Mucosa of stomach (tissue), 1 donor: ENCODE data around the gene IFNG.
"Not testable (repeated sequence)": the region's sequence is repeated elsewhere in the genome, so short reads cannot be mapped to it uniquely, and the experiment has no call there.

Experiments
- H3K27me3 ChIP-seq: one replicate; pipeline ENCODE4 v1.7.0; 2013; ENCODE audit warnings: mild to moderate bottlenecking, low read length; ENCODE audit not compliant: control insufficient read depth, insufficient read depth
- H3K36me3 ChIP-seq: one replicate; pipeline ENCODE4 v1.7.0; 2013; ENCODE audit warnings: low read length; ENCODE audit not compliant: control insufficient read depth, insufficient read depth
- H3K4me1 ChIP-seq: one replicate; pipeline ENCODE4 v1.7.0; 2013; ENCODE audit warnings: mild to moderate bottlenecking, low read length; ENCODE audit not compliant: control insufficient read depth, insufficient read depth
- H3K4me3 ChIP-seq: one replicate; pipeline ENCODE4 v1.7.0; 2013; ENCODE audit warnings: low read length
- H3K9ac ChIP-seq: one replicate; pipeline ENCODE4 v1.7.0; 2013; ENCODE audit warnings: mild to moderate bottlenecking, low read length, moderate library complexity
- H3K9me3 ChIP-seq: one replicate; pipeline ENCODE4 v1.7.0; 2013; ENCODE audit warnings: mild to moderate bottlenecking, low read length, moderate library complexity; ENCODE audit not compliant: control insufficient read depth
- donor health status: Pancreatic carcinoma.

IFNG gene

DNA sequence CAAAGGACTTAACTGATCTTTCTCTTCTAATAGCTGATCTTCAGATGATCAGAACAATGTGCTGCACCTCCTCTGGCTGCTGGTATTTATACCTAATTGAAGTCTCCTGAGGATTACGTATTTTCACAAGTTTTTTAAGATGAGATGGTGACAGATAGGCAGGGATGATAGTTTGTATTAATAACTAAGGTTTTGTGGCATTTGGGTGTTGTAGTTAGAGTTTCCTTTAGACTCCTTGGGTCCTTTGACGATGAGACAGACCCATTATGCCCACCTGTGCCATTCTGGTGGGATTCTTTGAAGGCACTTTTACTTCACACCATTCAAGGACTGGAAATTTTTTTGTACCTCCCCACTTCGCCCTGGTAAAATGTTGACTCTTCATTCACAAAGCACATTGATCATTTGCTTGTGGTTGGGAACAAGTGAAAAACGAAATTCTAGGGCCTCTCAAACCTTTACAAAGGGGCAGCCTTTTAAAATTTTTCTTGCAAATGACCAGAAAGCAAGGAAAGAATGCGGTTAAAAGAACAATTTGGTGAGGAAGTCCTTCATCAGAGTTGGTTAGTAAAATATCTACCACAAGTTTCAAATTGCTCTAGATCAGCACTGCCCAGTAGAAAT, at the start of gene IFNG:
Gene IFNG (minus strand): TSS at position 60 of the 624 bp plus-strand sequence. CDS start 125 bp downstream, outside the sequence.
- no peak within 1 kb of the TSS for H3K9ac ChIP-seq
- H3K9me3 ChIP-seq, result no peaks in the 10 kb centered on the region
- no peaks in the 10 kb centered on the region for H3K36me3 ChIP-seq
- H3K4me3 ChIP-seq, result no peak within 1 kb of the TSS
- no peaks in the 10 kb centered on the region for H3K4me1 ChIP-seq
- no peaks in the 10 kb centered on the region for H3K27me3 ChIP-seq

DNA sequence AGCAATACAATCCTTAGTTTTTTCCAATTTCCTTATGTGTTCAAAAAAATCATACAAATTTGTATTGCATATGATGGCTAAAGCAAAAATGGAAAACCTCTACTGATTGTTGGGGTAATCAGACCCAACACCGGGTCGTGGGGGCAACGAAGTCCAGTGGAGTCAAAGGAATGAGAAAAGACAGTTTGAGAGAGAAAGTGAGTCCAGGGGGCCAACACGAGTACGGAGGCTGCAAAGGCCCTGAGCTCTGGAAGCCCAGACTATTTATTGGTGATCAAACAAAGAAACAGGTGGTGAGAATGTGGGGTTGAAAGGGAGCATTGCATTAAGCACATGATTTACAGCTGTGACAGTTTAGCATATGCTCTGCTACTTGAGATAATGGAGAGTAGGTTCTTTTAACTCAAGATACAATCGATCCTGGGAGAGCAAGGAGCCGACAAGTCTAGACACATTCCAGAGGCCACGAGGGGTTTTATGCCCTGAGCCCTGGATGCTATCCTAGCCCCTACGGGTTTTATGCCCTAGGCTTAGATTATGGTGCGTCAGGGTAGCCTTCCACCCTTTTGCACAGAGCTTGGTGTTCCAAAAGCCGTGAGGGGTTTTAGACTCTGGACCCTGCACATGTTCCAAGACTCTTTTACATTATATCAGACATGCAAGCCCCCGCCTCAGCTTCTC, 49.6 kb upstream of the IFNG start:
- H3K4me3 ChIP-seq, H3K4me1 ChIP-seq, H3K27me3 ChIP-seq, H3K9me3 ChIP-seq, H3K9ac ChIP-seq, H3K36me3 ChIP-seq: not testable (repeated sequence)

DNA sequence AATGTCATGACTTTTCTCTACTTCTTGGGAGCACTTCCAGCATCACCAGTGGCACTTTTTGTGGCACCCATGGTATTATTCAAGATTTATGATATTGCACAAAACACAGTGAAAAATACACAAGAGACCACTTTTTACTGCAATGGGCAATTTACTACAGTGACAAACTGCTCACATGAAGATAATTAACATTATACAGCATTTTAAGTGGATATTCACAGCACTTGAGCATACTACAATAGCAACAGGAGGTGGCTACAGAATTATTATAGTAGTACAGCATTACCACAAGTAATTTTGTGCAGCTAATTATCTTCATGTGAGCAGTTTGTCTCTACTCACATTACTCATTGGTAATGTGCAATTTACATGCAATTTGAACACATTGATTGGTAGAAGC, 47.7 kb upstream of the IFNG start:
- H3K4me1 ChIP-seq, result no peaks in the 10 kb centered on the region
- no peaks in the 10 kb centered on the region for H3K36me3 ChIP-seq
- H3K4me3 ChIP-seq, result no peak overlapping the region
- no peak overlapping the region for H3K9ac ChIP-seq
- no peaks in the 10 kb centered on the region for H3K9me3 ChIP-seq
- peaks cover 5% of the 10 kb centered on the region for H3K27me3 ChIP-seq

DNA sequence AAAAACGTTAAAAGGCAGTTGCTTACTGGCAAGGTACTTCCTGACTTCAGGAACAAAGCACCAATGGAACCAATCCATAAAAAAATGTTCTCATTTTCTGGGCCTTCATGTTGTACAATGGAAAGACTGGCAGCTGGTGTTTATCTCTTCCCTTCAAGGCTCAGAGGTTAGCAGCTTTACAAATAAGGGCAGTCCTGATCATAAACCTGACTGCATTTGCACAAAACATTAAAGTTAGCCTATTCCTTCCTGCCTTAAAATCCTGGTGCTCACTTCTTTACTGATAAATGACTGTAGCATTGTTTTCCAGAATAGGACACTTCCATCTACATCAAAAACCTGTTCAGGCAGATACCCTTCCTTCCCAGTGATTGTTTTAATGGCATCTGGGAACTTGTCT, 46.9 kb upstream of the IFNG start:
- Histone ChIP-seq H3K4me1 (no peaks in the 10 kb centered on the region), H3K9ac (no peak overlapping the region), H3K36me3 (no peaks in the 10 kb centered on the region), H3K4me3 (no peak overlapping the region), H3K27me3 (peaks cover 5% of the 10 kb centered on the region), H3K9me3 (no peaks in the 10 kb centered on the region)

DNA sequence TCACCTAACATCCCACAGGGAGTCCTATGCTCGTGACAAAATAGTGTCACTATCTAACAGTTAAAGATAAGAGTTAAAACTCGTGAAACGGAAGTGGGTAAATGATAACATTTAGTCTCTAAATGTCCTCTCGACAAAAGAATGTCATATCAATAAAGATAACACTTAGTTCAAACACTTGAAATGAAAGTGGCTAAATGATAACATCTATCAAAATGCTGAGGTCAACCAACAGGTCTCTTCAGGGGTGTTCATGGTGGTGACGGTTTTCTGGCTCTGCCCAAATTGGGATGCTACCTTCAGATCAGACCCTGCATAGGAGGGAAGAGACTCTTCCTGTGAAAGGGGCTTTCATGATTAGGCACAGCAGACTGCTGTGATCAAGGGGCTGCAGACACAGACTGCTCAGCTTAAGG, 43.9 kb upstream of the IFNG start:
- Histone ChIP-seq H3K27me3 (peaks cover 5% of the 10 kb centered on the region), H3K9ac (no peak overlapping the region), H3K9me3 (no peaks in the 10 kb centered on the region), H3K4me1 (no peaks in the 10 kb centered on the region), H3K36me3 (no peaks in the 10 kb centered on the region), H3K4me3 (no peak overlapping the region)

DNA sequence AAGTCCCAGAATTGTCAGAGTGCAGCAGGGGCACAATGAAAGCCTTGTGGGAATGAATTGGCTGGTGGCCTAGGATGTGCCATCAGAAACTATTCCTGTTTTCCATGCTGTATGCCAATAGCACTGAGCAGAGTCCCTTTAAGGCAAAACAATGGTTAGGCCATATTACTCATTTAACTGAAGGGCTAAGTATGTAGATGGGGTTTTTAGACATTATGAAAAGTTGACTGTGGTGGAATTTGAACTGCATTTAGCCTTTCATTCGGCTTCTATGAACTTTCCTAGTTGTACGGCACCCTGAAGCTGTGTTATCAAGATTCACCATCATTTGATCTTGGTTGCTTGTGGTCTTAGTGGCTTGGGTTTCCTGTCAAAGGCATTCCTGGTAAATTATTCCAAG, 41.3 kb upstream of the IFNG start:
- no peak overlapping the region for H3K4me3 ChIP-seq
- no peaks in the 10 kb centered on the region for H3K36me3 ChIP-seq
- no peaks in the 10 kb centered on the region for H3K27me3 ChIP-seq
- no peak overlapping the region for H3K9ac ChIP-seq
- no peaks in the 10 kb centered on the region for H3K9me3 ChIP-seq
- no peaks in the 10 kb centered on the region for H3K4me1 ChIP-seq

DNA sequence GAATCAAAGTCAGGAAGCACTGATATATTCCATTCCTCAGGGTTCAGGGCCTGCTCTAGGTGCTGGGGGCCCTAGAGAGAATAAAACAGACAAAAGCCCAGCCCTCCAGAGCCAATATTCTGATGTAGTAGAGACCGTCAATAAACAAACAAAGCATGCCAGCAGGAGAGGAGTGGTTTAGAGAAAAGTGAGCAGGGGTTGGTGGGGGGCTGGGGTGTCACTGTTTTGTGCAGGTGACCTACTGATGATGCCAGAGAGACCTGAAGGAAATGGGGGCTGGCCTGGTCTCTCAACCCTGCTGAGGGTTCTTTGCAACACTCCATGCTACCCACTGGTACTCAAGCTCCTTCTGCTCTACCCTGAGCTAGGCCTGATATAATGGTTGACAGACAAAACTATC, 39.6 kb upstream of the IFNG start:
- Histone ChIP-seq H3K27me3 (no peaks in the 10 kb centered on the region), H3K9me3 (no peaks in the 10 kb centered on the region), H3K4me3 (no peak overlapping the region), H3K4me1 (no peaks in the 10 kb centered on the region), H3K36me3 (no peaks in the 10 kb centered on the region), H3K9ac (no peak overlapping the region)

DNA sequence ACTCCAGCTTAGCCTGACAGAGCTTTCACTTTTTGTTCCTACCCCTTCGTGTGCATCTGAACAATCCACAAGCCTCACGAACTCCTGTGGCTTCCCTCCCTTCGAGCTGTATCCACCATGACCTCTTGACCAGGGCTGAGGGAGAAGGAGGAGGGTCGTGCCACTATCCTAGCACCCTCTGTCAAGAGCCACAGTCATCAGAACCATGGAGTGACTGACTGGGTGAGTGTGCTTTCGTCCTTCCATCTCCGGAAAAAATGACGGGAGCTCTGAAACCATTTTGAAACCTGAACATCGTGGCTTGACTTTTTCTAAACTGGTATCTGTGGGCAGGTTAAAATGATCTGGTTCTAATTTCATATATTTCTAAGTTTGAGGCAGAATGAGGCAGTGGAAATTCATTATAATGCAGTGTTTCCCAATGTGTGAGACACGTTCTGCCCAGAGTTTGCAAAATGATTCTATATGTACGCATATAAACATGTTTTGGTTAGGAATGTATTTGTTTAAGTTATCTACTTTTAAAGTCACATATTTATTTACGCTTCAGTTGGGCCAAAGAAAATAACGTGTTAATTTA, 39.1 kb upstream of the IFNG start:
- Histone ChIP-seq H3K36me3 (no peaks in the 10 kb centered on the region), H3K9ac (no peak overlapping the region), H3K4me1 (no peaks in the 10 kb centered on the region), H3K9me3 (no peaks in the 10 kb centered on the region), H3K27me3 (no peaks in the 10 kb centered on the region), H3K4me3 (no peak overlapping the region)

DNA sequence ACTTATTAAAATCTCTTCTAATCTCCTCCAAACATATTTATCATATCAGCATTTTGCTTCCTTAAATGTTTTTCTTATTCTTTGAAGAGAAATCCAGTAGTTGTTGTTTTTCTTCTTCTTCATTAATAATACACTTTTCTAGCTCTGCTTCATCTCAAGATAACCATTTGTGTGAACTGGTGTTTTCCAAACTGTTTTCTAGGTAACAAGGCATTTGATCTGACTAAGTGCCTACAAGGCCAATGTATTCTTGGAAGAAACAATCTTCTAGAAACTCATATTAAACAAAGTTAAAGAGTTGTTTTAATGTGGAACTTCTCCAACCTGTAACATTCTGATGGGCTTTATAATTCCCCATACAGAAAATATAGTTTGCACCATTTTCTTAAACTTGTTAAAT, 30.8 kb upstream of the IFNG start:
- Histone ChIP-seq H3K4me1 (no peaks in the 10 kb centered on the region), H3K9ac (no peak overlapping the region), H3K27me3 (no peaks in the 10 kb centered on the region), H3K4me3 (no peak overlapping the region), H3K36me3 (no peaks in the 10 kb centered on the region), H3K9me3 (no peaks in the 10 kb centered on the region)

DNA sequence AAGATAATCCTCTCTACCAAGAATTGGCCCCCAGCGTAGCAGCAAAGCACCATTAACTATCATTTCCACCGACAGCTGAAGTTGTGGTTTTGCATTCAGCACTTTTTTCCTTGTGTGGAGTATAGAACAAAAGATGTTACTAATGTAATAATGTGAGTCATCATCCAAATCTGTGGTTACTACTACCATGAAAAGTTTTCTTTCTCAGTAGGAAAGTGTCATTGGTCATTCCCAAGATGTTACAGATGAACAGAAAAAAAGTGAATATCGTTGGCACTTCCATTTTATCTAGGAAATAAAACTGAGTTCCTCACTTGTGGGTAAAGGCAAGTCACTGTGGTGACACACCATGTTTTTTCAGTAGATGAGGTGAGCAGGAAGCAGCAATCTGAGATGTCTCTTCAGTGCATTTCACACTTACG, 30.3 kb upstream of the IFNG start:
- no peaks in the 10 kb centered on the region for H3K36me3 ChIP-seq
- H3K27me3 ChIP-seq, result no peaks in the 10 kb centered on the region
- no peaks in the 10 kb centered on the region for H3K4me1 ChIP-seq
- no peak overlapping the region for H3K4me3 ChIP-seq
- no peaks in the 10 kb centered on the region for H3K9me3 ChIP-seq
- H3K9ac ChIP-seq, result no peak overlapping the region

DNA sequence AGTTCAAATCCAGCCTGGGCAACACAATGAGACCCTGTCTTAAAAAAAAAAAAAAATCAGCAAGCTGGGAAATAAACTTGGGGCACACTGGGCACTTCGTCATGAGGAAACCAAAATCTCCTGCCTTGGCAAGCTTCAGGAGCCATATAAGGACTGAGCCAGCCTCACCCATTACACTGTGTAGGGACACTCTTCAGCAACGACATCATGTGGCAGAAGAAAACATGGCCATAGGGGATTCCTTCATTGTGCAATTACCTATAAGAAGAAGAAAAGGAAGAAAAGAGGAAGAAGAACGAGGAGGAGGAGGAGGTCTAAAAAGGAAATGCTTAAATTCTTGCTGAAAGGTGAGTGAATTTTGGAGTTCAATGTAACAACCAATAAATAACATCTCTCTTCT, 26.1 kb upstream of the IFNG start:
- no peaks in the 10 kb centered on the region for H3K27me3 ChIP-seq
- H3K9ac ChIP-seq, result no peak overlapping the region
- H3K36me3 ChIP-seq, result no peaks in the 10 kb centered on the region
- no peaks in the 10 kb centered on the region for H3K4me1 ChIP-seq
- H3K4me3 ChIP-seq, result no peak overlapping the region
- no peaks in the 10 kb centered on the region for H3K9me3 ChIP-seq

DNA sequence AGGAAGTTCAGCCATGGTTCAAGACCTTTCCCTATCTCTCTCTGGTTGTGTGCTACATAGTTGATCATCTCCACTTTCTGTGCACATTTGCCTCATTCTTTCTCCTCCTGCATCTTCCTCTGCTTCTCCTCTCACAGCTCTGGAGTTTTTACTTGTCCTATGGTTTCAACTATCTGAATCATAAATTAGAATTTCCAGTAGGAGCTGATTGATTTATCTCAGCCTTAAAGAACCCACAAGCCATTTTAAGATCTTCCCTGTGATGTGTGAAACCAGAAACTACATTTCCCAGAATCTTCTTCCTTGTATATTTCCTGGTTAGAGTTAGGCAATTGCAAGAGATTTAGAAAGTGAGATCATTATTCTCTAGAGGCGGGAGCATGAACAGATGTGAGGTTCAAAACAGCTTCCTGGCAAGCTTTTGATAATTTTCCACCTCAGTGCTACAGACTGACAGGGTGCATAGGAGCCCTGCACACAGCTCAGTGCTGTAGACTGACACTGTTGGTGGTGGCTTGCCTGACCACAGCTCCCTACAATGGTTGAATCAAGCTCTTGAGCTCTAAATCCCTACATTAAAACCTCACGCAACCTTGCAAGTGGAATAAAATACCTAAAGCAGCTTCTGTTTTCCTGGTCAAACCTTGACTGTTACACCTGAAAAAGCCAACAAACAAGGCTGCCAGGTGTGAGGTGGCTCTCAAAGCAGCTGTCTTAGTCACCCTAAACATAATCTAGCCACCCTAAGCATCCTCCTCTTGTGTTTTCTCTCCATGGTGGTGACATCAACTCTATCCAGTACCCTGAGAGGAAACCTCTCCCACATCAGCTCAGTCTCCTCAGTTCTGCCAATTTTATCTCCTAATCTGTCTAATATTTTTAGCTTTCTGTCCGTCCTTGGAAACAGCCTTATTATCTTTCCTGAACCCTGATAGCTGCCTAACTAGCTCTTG, 21.5 kb upstream of the IFNG start:
- Histone ChIP-seq H3K27me3 (no peaks in the 10 kb centered on the region), H3K36me3 (no peaks in the 10 kb centered on the region), H3K4me3 (no peak overlapping the region), H3K9ac (no peak overlapping the region), H3K9me3 (no peaks in the 10 kb centered on the region), H3K4me1 (no peaks in the 10 kb centered on the region)
